Stimulated activated CD4-positive, alpha-beta T cell treated with anti-CD3 and anti-CD28 coated beads, Interleukin-1b, Interleukin-23, amount 100 ng/mL, for 24 hours (primary cell): ENCODE data around the gene SPP2.

ENCODE experiments used
- DNase-seq, 4 experiments: peaks; one replicate each; pipeline ENCODE4 v3.0.0-alpha.2; 2020; ENCODE audit warnings: low read depth in 4 of 4, low spot score in 1 of 4

The SPP2 gene

DNA sequence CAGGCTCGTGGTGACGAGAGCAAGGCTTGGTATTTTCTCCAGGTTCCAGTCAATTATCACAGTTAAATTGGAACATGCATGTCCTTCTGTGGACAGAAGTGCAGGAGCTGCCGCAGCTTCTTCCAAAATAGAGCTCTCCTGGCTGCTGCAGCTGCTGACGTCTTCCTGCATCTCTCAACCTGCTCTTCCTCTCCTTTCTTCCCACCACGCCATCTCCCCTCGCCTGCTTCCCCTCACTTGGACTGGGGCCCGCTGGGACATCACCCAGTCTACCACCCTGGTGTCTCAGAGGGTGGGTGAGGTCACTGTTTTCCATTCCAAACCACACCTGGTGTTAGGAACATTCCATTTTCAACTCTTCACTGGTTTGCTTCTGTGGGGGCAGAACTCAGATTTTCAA lies 41.4 kb downstream of the SPP2 start:
- no peak for DNase-seq

DNA sequence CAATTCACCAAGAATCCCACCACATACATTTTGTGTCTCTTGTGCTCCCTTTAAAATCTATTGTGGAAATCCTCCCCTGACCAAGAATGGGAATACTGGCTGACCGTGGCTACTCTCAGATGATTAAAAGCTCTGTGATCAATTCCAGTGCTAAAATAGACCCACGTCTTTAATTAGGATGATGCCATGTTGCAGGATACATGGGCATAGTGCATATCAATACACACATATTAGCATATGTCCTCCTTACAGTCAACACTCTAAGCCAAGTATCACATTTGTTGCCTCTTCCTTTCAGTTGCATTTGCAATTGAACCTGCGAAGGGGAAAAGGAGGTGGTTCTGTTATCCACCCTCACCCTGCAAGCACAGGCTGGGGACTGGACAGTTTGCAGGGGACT lies 41.8 kb downstream of the SPP2 start:
- DNase-seq = no peak

DNA sequence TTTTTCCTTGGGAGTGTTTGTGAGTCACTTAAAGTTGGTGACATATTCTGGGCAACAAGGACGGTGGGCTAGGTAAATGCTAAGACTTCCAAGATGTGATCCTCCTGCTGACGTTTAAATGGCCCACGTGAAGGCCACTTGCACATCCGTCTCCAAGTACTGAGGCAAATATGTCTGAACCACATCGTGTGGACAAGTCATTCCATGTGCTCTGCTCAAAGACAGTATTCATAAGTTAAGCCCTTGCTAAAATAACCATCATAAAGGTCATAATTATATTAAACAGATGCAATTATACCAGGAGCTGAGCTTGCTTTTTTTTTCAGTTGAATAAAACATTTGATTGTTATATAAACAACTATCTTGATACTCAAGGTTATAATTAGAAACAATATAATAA lies 44.8 kb downstream of the SPP2 start:
- DNase-seq = no peak

DNA sequence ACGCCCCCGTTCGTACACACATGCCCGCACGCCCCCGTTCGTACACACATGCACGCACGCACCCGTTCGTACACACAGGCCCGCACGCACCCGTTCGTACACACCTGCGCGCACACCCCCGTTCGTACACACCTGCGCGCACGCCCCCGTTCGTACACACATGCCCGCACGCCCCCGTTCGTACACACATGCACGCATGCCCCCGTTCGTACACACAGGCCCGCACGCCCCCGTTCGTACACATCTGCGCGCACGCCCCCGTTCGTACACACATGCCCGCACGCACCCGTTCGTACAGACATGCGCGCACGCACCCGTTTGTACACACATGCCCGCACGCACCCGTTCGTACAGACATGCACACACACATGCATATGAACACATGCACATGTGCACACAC lies 45.7 kb downstream of the SPP2 start:
- DNase-seq = no peak

DNA sequence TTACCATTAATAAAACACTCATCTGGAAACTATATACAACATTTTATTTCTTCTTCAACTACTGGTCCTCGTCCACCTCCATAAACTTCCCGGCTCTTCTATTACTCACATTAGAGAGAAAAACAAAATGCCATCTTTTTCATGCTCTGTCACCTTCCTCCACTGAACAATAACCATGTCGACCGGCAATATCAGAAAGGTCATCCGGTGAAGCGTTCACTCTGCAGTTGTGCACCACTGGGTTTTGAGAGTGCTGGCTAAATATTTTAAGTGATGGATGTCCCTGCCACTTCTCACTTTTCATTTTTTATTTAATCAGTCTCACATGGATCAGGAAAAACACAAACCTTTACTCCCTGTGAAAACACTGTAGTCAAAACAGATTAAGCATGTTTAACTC lies 48.2 kb downstream of the SPP2 start:
- DNase-seq = no peak

DNA sequence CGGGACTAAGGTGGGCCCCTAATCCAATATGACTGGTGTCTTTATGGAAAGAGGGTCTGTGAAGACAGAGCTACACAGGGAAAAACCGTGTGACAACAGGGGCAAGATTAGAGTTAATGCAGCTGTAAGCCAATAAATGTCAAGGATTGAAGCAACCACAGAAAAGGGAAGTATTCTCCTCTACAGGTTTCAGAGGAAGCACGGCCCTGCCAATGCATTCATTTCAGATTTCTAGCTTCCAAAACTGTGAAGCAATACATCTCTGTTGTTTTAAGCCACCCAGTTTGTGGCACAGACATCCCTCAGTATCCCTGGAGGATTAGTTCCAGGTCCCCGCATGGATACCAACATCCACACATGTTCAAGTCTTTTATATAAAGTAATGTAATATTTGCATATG lies 48.8 kb downstream of the SPP2 start:
- no peak for DNase-seq

DNA sequence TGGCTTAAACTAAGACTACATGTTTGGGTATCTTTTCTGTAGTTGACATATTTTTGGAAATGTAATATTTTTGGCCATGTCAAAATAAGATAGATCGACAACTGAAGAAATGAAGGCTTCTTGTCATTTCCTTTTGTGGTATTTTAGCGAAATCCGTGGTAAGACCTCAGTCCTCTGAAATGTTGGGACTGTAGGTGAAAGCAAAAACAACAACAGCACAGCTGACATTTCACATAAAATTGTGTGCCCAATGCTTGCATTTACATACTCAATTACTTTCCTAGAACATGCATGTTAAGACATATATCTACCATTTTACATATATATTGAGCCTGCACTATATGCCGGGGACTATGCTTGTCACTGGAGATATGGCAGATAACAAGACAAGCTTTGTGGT lies 50.2 kb downstream of the SPP2 start:
- DNase-seq = no peak

DNA sequence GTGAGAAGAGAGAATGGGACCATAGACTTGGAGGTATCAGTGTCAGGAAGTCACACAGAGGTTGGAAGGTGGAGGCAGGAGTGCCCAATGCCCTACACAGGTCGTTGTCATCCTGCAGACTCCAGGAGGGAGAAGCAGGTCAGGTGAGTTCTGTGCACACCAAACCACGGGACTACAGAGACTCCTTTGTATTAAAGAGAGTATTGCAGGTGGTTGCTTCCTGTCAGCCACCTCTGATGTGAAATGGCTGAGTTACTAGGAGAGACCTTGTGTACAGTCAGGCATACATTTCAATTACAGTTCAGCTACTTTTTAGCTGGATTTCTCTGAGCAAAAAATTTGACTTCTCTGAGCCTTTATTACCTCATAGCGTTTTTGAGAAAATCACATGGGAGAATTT lies 51.6 kb downstream of the SPP2 start:
- DNase-seq = no peak

DNA sequence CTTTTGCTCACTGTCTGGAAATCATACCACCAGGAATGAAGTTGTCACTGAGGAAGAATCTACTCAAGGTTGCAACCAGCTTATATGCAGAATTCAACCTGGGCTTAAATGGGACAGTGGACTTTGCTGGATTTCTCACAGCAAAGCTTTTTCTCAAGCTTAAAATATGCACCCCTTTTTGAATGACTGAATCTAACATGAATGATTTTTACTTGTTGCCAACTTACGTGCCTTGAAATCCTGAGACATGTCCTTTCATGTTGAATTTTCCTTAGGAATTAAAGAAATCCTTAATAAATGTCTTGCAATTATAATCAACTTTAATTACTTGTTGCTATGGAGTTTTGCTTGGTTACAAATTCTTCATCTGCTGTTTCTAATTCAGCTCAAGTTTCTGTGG lies 57.4 kb downstream of the SPP2 start:
- DNase-seq = no peak

DNA sequence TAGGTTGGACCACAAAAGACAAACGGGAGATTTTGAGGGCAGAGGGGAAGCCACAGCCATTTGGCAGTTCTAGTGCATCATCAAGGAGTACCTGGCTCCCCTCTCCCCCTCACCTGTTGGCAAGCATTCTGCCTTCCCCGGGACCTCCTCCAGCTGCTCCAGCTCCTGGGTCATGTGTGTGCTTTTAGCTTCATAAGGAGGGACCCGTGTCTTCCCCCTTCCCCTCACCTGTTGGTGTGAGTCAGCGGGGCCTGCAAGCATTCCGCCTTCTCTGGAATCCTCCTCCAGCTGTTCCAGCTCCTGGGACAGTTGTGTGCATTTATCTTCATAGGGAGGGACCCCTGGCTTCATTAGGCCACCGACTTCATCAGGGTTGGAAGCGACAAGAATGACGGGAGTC lies 58.8 kb downstream of the SPP2 start:
- no peak for DNase-seq

DNA sequence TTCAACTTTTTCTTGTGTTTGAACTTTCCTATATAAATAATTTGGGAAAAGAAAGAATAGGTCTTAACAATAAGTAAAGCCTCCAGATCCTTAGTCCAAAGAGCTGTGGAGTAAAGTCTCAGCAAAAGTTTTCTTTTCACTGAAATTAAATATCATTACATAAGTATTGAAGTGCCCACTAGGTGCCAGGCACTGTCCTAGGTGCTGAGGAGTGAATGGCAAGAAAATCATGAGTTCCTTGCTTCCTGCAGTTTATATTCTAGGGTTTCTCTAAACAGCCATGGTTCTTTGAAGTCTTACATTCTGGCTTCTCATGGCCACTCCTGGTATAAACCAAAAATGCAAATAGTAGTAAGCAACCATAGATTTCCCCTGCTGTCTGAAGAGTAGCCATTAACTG lies 59.7 kb downstream of the SPP2 start:
- no peak for DNase-seq

DNA sequence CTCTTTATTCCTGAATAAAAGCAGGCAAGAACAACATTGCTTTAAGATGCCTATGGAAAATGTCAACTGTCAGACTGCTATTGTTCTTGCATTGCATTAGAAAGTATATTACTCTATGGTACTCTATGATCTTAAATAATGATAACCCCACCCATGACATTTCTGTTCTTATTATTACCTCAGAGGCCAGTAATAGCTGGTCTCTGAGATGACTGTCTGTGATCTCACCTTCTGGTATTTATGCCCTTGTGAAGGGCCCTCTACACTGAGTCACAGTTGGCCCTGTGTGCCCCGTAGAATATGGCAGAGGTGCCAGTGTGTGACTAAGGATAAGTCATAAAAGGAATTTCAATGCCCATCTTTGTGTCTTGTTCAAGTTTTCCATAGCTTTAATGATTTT lies 61.0 kb downstream of the SPP2 start:
- no peak for DNase-seq

DNA sequence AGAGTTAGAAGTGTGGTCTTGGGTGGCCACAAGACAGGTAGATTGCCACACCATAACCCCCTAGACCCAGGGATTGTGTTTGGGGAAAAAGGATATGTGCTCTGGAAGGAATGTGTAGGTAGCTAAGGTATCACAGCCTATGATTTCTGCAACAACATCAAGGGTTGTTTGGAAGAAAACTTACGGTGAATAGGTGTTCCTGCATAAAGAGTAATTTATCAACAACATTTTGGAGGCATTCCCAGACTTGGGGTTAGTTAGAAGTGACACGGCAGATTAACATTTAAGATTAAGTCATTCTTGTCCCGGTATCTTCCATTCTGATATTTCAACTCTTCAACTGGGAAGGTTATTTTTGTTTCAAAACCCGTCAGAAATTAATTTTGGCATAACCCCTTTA lies 65.5 kb downstream of the SPP2 start:
- DNase-seq = no peak

DNA sequence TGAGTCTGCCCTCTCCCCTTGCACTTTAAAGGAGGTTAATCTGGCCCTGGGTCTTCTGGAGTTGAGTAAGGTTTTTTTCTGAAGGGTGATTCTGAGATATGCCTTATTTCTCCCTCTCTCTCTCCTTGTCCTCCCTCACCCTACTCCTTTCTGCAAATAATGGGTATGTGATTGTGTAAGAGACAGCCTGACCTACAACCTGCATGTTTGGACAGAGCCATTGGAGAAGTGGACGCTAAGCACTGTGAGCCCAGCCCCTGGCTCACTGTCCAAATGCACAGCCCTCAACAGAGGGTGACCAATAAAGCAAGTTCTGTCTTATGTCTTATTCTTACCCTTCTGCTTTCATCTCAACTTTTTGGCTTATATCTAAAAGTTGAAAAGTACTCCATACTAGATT lies 71.5 kb downstream of the SPP2 start:
- DNase-seq = no peak

DNA sequence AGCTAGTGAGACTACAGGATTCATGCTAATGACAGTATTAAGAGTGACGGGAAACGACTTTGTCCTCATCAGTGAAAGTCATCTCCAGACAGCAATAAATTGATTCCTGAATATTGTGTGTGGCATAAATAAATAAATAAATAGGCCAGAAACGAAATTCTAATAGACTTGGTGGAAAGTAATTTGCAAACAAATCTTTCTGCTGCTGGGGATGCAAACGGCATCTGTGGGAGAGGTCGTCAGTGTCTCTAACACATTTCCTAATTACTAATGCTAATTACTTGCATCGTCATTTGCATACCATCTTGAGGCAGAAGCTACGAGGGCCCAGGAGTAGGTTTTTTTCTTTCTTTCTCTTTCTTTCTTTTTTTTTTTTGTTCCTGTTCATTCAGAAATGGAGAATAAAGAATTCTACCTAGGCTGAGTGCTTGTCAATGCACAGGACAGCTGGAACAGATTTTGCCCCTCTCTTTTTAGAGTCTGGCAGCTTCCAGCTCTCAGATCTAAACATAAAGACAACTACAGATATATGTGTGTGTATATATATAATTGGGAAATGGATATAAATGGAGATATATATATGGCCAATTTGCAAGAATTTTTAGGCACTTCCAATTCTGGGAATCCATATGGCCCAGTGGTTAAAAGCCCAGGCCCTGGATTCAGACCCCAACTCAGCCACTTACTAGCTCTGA lies 75.1 kb downstream of the SPP2 start:
- no peak for DNase-seq

DNA sequence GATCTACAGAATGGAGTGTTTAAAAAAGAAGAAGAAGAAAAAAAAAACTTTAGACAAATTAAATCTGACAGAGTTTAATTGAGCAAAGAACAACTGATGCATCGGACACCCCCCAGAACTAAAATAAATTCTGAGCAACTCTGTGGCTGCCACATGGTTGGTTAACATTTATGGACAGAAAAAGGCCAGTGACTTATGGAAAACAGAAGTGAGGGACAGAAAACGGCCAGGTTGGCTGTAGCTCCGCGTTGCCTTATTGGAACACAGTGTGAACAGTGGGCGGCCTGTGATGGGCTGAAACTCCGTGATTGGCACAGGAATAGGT lies 75.6 kb downstream of the SPP2 start:
- DNase-seq = no peak
